ENCODE data around the gene SYT4. TPM values are rescaled to one million over a fixed set of nuclear protein-coding genes. Genes with fewer than 3 reads are reported as not detected.

The SYT4 gene
- total RNA-seq, 2 donors from 2014 or later: 0.38 to 0.53 TPM

GRCh38 chr18:43236921-43237320 lies 40.4 kb downstream of the SYT4 start:
- TF ChIP-seq, protein P1, sequence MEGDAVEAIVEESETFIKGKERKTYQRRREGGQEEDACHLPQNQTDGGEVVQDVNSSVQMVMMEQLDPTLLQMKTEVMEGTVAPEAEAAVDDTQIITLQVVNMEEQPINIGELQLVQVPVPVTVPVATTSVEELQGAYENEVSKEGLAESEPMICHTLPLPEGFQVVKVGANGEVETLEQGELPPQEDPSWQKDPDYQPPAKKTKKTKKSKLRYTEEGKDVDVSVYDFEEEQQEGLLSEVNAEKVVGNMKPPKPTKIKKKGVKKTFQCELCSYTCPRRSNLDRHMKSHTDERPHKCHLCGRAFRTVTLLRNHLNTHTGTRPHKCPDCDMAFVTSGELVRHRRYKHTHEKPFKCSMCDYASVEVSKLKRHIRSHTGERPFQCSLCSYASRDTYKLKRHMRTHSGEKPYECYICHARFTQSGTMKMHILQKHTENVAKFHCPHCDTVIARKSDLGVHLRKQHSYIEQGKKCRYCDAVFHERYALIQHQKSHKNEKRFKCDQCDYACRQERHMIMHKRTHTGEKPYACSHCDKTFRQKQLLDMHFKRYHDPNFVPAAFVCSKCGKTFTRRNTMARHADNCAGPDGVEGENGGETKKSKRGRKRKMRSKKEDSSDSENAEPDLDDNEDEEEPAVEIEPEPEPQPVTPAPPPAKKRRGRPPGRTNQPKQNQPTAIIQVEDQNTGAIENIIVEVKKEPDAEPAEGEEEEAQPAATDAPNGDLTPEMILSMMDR (conservative IDR thresholded peaks at IDR 0.05): no peak
- Histone ChIP-seq H3K9ac (ENCODE audit: extremely low read depth, low read length, poor library complexity, severe bottlenecking) (no peak overlapping the region), H3K4me1 (ENCODE audit: control insufficient read depth, insufficient read depth, low read length) (peaks cover 5% of the 10 kb centered on the region), H3K27me3 (ENCODE audit: control insufficient read depth, insufficient read depth, low read length, poor library complexity, severe bottlenecking) (no peaks in the 10 kb centered on the region), H3K9me3 (ENCODE audit: control insufficient read depth, low read length) (no peaks in the 10 kb centered on the region), H3K36me3 (ENCODE audit: control insufficient read depth, insufficient read depth, low read length) (no peaks in the 10 kb centered on the region), H3K4me3 (ENCODE audit: low read length) (peak overlapping the region; percentile 15), H3K27ac (ENCODE audit: low read depth, low read length) (no peak overlapping the region)
- Mint-ChIP-seq H3K36me3 (ENCODE audit: low read depth) (no peaks in the 10 kb centered on the region), H3K4me1 (peaks cover 14% of the 10 kb centered on the region), H3K27me3 (ENCODE audit: insufficient read depth) (no peaks in the 10 kb centered on the region), H3K4me3 (no peak overlapping the region), H3K9me3 (no peaks in the 10 kb centered on the region), H3K27ac (no peak overlapping the region)
- peak; percentile 47 for DNase-seq
- WGBS, 2 experiments (ENCODE audit: insufficient coverage in 1 of 2, insufficient read length in 1 of 2): 83% methylated on average over 2 of the region's 2 CpGs; no CpG with 5 or more reads in 1 of the 2 experiments

DNA sequence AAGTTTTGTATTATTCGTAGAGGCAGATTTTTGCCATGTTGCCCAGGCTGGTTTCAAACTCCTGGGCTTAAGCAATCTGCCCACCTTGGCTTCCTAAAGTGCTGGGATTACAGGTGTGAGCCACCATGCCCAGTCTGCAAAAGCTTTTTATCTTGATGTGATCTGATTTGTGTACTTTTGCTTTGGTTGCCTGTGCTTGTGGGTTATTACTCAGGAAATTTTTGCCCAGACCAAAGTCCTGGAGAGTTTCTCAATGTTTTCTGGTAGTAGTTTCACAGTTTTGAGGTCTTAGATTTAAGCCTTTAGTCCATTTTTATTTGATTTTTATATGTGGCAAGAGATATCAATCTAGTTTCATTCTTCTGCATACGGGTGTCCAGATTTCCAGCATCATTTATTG lies 42.4 kb downstream of the SYT4 start:
- 93 to 97% methylated on average over 1 to 2 of the region's 2 CpGs for WGBS, 2 experiments (ENCODE audit: insufficient coverage in 1 of 2, insufficient read length in 1 of 2)
- H3K4me3 Mint-ChIP-seq: no peak overlapping the region
- no peaks in the 10 kb centered on the region for H3K27me3 ChIP-seq (ENCODE audit: control insufficient read depth, insufficient read depth, low read length, poor library complexity, severe bottlenecking)
- no peak for DNase-seq
- H3K9me3 ChIP-seq (ENCODE audit: control insufficient read depth, low read length): peaks cover 10% of the 10 kb centered on the region
- H3K36me3 Mint-ChIP-seq (ENCODE audit: low read depth): no peaks in the 10 kb centered on the region
- H3K27me3 Mint-ChIP-seq (ENCODE audit: insufficient read depth): no peaks in the 10 kb centered on the region
- no peak overlapping the region for H3K27ac Mint-ChIP-seq
- no peak overlapping the region for H3K27ac ChIP-seq (ENCODE audit: low read depth, low read length)
- H3K36me3 ChIP-seq (ENCODE audit: control insufficient read depth, insufficient read depth, low read length): no peaks in the 10 kb centered on the region
- TF ChIP-seq, protein P1 (conservative IDR thresholded peaks at IDR 0.05): no peak
- peaks cover 5% of the 10 kb centered on the region for H3K4me1 ChIP-seq (ENCODE audit: control insufficient read depth, insufficient read depth, low read length)
- H3K9ac ChIP-seq (ENCODE audit: extremely low read depth, low read length, poor library complexity, severe bottlenecking): no peak overlapping the region
- no peaks in the 10 kb centered on the region for H3K9me3 Mint-ChIP-seq
- no peak overlapping the region for H3K4me3 ChIP-seq (ENCODE audit: low read length)
- H3K4me1 Mint-ChIP-seq: peaks cover 14% of the 10 kb centered on the region

GRCh38 chr18:43222501-43222900 lies 54.8 kb downstream of the SYT4 start:
- Mint-ChIP-seq H3K27ac (no peak overlapping the region), H3K4me3 (no peak overlapping the region)
- WGBS, 2 experiments (ENCODE audit: insufficient coverage in 1 of 2, insufficient read length in 1 of 2): 92 to 100% methylated on average over 1 to 2 of the region's 2 CpGs

More at GRCh38 chr18:43222501-43222900, 54.8 kb downstream of the SYT4 start:
- Histone ChIP-seq H3K4me1 (ENCODE audit: control insufficient read depth, insufficient read depth, low read length) (no peaks in the 10 kb centered on the region), H3K4me3 (ENCODE audit: low read length) (no peak overlapping the region), H3K9ac (ENCODE audit: extremely low read depth, low read length, poor library complexity, severe bottlenecking) (no peak overlapping the region), H3K36me3 (ENCODE audit: control insufficient read depth, insufficient read depth, low read length) (no peaks in the 10 kb centered on the region), H3K27me3 (ENCODE audit: control insufficient read depth, insufficient read depth, low read length, poor library complexity, severe bottlenecking) (no peaks in the 10 kb centered on the region), H3K9me3 (ENCODE audit: control insufficient read depth, low read length) (peaks cover 4% of the 10 kb centered on the region), H3K27ac (ENCODE audit: low read depth, low read length) (no peak overlapping the region)
- TF ChIP-seq, protein P1 (conservative IDR thresholded peaks at IDR 0.05): no peak
- DNase-seq: no peak
- Mint-ChIP-seq H3K36me3 (ENCODE audit: low read depth) (no peaks in the 10 kb centered on the region), H3K4me1 (peaks cover 6% of the 10 kb centered on the region), H3K27me3 (ENCODE audit: insufficient read depth) (peaks cover 2% of the 10 kb centered on the region), H3K9me3 (peaks cover 7% of the 10 kb centered on the region)

Data from endodermal cell (in vitro differentiated cells).